SK-N-SH (cell line): Measurements from ENCODE around the gene PAPPA2. TPM values are rescaled to one million over a fixed set of nuclear protein-coding genes. Genes with fewer than 3 reads are reported as not detected.

Experiments used
- CTCF ChIA-PET: fragments of 300-600, 350-600 bp; formaldehyde crosslinking; extraction: SDS; loops from one replicate; lab custom pipeline; 2021; lab: Yijun Ruan, JAX
- POLR2A ChIA-PET: fragments of 350-600 bp; sonication (Branson Sonifier 250); formaldehyde crosslinking; extraction: SDS; loops from one replicate; lab custom pipeline; 2020; ENCODE audit warnings: antibody characterized with exemption, inconsistent platforms; lab: Yijun Ruan, JAX
- DNase-seq: peaks from one replicate; pipeline ENCODE4 v3.0.0; 2012
- H2AFZ ChIP-seq: fragments of 200-600 bp; sonication (generic); 2 replicates; pipeline ENCODE4 v1.8.1; 2016; ENCODE audit warnings: antibody characterized with exemption, mild to moderate bottlenecking, low read depth
- H3F3A ChIP-seq: fragments of 200-600 bp; sonication (generic); replicated peaks from 2 replicates; pipeline ENCODE3; 2016; ENCODE audit warnings: antibody characterized with exemption, mild to moderate bottlenecking; ENCODE audit not compliant: insufficient read depth
- H3K27ac ChIP-seq, 2 experiments: fragments of 200-500 bp in 1 of 2; fragments of 200-600 bp in 1 of 2; sonication (Bioruptor generic) in 1 of 2; sonication (generic), shearing (Covaris generic) in 1 of 2; 2 replicates each; pipeline versions ENCODE4 v1.5.1 to v1.6.1; 2014 to 2016; ENCODE audit warnings: low read depth in 2 of 2, inconsistent platforms in 1 of 2, low read length in 1 of 2, mild to moderate bottlenecking in 1 of 2, mixed read lengths in 1 of 2
- H3K27me3 ChIP-seq: fragments of 200-600 bp; sonication (generic), shearing (Covaris generic); 2 replicates; pipeline ENCODE4 v1.6.1; 2016; ENCODE audit warnings: mixed run types; ENCODE audit not compliant: insufficient read depth
- H3K36me3 ChIP-seq, 2 experiments: fragments of 200-500 bp in 1 of 2; fragments of 200-600 bp in 1 of 2; sonication (Bioruptor generic) in 1 of 2; sonication (generic) in 1 of 2; replicated peaks in 1 of 2; 2 replicates each; pipeline versions ENCODE3 to v1.5.1; 2014 to 2016; ENCODE audit warnings: low read length in 1 of 2, mild to moderate bottlenecking in 1 of 2; ENCODE audit not compliant: insufficient read depth in 2 of 2, control insufficient read depth in 1 of 2
- H3K4me1 ChIP-seq, 2 experiments: fragments of 200-500 bp in 1 of 2; fragments of 200-600 bp in 1 of 2; sonication (Bioruptor generic) in 1 of 2; sonication (generic), shearing (Covaris generic) in 1 of 2; 2 replicates each; pipeline versions ENCODE4 v1.5.1 to v1.6.1; 2014 to 2016; ENCODE audit warnings: low read depth in 1 of 2, low read length in 1 of 2, mixed run types in 1 of 2; ENCODE audit not compliant: insufficient read depth in 2 of 2, control insufficient read depth in 1 of 2
- H3K4me2 ChIP-seq: fragments of 200-600 bp; sonication (generic), shearing (Covaris generic); 2 replicates; pipeline ENCODE4 v1.6.1; 2017; ENCODE audit warnings: mixed run types
- H3K4me3 ChIP-seq, 2 experiments: fragments of 200-500 bp in 1 of 2; fragments of 200-600 bp in 1 of 2; sonication (Bioruptor generic) in 1 of 2; sonication (generic), shearing (Covaris generic) in 1 of 2; 2 replicates each; pipeline versions ENCODE4 v1.5.1 to v1.8.1; 2014 to 2016; ENCODE audit warnings: low read depth in 2 of 2, inconsistent platforms in 1 of 2, low read length in 1 of 2, mild to moderate bottlenecking in 1 of 2, mixed read lengths in 1 of 2, moderate library complexity in 1 of 2
- H3K79me2 ChIP-seq: fragments of 200-600 bp; sonication (generic); 2 replicates; pipeline ENCODE4 v1.8.1; 2017; ENCODE audit warnings: mild to moderate bottlenecking; ENCODE audit not compliant: insufficient read depth
- H3K9ac ChIP-seq: fragments of 200-600 bp; sonication (generic); 2 replicates; pipeline ENCODE4 v1.6.1; 2017; ENCODE audit warnings: mixed run types
- H3K9me2 ChIP-seq: fragments of 200-600 bp; sonication (generic); 2 replicates; pipeline ENCODE4 v1.6.1; 2017; ENCODE audit warnings: mixed run types
- H3K9me3 ChIP-seq: fragments of 200-600 bp; sonication (generic); 2 replicates; pipeline ENCODE4 v1.6.1; 2017; ENCODE audit warnings: mixed run types, mild to moderate bottlenecking, moderate library complexity
- H4K20me1 ChIP-seq: fragments of 200-600 bp; sonication (generic); 2 replicates; pipeline ENCODE4 v1.6.1; 2017; ENCODE audit warnings: mild to moderate bottlenecking, mixed run types; ENCODE audit not compliant: insufficient read depth
- CHD2 ChIP-seq: fragments of 150-350 bp; IDR thresholded peaks from 2 replicates; pipeline ENCODE4 v1.6.1; 2018; ENCODE audit warnings: low read length; ENCODE audit not compliant: partially characterized antibody
- CTCF ChIP-seq: fragments of 200-600 bp; sonication (generic); IDR thresholded peaks from 2 replicates; pipeline ENCODE4 v1.6.1; 2017; ENCODE audit warnings: antibody characterized with exemption, mild to moderate bottlenecking, moderate library complexity
- ELF1 ChIP-seq: IDR thresholded peaks from 2 replicates; pipeline ENCODE4 v1.4.0; 2012
- EP300 ChIP-seq, 2 experiments: IDR thresholded peaks; 2 replicates each; pipeline versions ENCODE4 v1.4.0 to v1.6.1; 2012; ENCODE audit warnings: borderline replicate concordance in 1 of 2, low read depth in 1 of 2, low read length in 1 of 2
- EZH2phosphoT487 ChIP-seq: fragments of 200-600 bp; sonication (generic); IDR thresholded peaks from 2 replicates; pipeline ENCODE4 v1.6.1; 2017; ENCODE audit warnings: low read depth, mixed run types, mild to moderate bottlenecking, antibody characterized with exemption, moderate library complexity, borderline replicate concordance
- FOSL2 ChIP-seq: IDR thresholded peaks from 2 replicates; pipeline ENCODE4 v1.4.0; 2012; ENCODE audit warnings: low read depth, mild to moderate bottlenecking, moderate library complexity, borderline replicate concordance
- GATA2 ChIP-seq: sonication (generic); formaldehyde crosslinking; IDR thresholded peaks from 2 replicates; pipeline ENCODE4 v1.5.0; 2020; ENCODE audit warnings: mild to moderate bottlenecking, missing genetic modification reagents
- IRF3 ChIP-seq: fragments of 150-350 bp; IDR thresholded peaks from 2 replicates; pipeline ENCODE4 v1.6.1; 2016; ENCODE audit warnings: mild to moderate bottlenecking, low read depth, low read length
- JUND ChIP-seq: IDR thresholded peaks from 2 replicates; pipeline ENCODE4 v1.4.0; 2012
- MEF2A ChIP-seq: IDR thresholded peaks from 2 replicates; pipeline ENCODE4 v1.4.0; 2012; ENCODE audit warnings: low read depth, borderline replicate concordance
- MXI1 ChIP-seq: IDR thresholded peaks from 2 replicates; pipeline ENCODE4 v1.6.1; 2012; ENCODE audit warnings: mild to moderate bottlenecking, low read depth, low read length, improper control_type of control experiment
- NRF1 ChIP-seq: IDR thresholded peaks from 2 replicates; pipeline ENCODE4 v1.6.1; 2012; ENCODE audit warnings: low read depth, mild to moderate bottlenecking, low read length
- RCOR1 ChIP-seq: fragments of 150-350 bp; IDR thresholded peaks from 2 replicates; pipeline ENCODE4 v1.6.1; 2017; ENCODE audit warnings: antibody characterized with exemption, low read length
- RFX5 ChIP-seq: IDR thresholded peaks from 2 replicates; pipeline ENCODE4 v1.6.1; 2012; ENCODE audit warnings: mild to moderate bottlenecking, improper control_type of control experiment, low read length
- SIN3A ChIP-seq: IDR thresholded peaks from 2 replicates; pipeline ENCODE4 v1.6.1; 2012; ENCODE audit warnings: low read depth, mild to moderate bottlenecking, low read length, moderate library complexity, borderline replicate concordance
- TAF1 ChIP-seq: IDR thresholded peaks from 2 replicates; pipeline ENCODE4 v1.6.1; 2012; ENCODE audit warnings: low read depth, mild to moderate bottlenecking, low read length, moderate library complexity, borderline replicate concordance
- TCF12 ChIP-seq: IDR thresholded peaks from 2 replicates; pipeline ENCODE4 v1.4.0; 2012
- YY1 ChIP-seq: IDR thresholded peaks from 2 replicates; pipeline ENCODE4 v1.4.0; 2012; ENCODE audit warnings: low read depth, mild to moderate bottlenecking
- WGBS: methylation state at CpG from one replicate; pipeline ENCODE4 v1.1.6; 2017; ENCODE audit warnings: low lambda C conversion rate; 5-methylcytosine and 5-hydroxymethylcytosine counted together
- polyA plus RNA-seq, 3 experiments: library from polyadenylated mRNA; depleted of rRNA; stranded (reverse); fragments of >200 nt; gene quantifications; 2 replicates each; pipeline ENCODE4 v1.2.3, GENCODE V29; 2012
- TF ChIP-seq, protein P1 (sequence below): fragments of 150-350 bp; IDR thresholded peaks from 2 replicates; pipeline ENCODE4 v1.6.1; 2017; ENCODE audit warnings: antibody characterized with exemption, low read length, low read depth, borderline replicate concordance

Gene PAPPA2
- polyA plus RNA-seq, 1 of the 3 experiments (the other 2 are of a cell fraction) = 0.02 TPM

- no peak overlapping the region for H3K27ac ChIP-seq
- H3F3A ChIP-seq = no peaks in the 10 kb centered on the region
- WGBS = 11% methylated on average over 1 of the region's 1 CpG
- H2AFZ ChIP-seq = no peak overlapping the region
- H3K4me1 ChIP-seq = peaks cover 0 to 10% of the 10 kb centered on the region in 2 experiments; a peak in 2 of 4 replicates
- CTCF ChIA-PET = interaction anchor here (1.0 to 14.4 kb wide), 6 partner anchors 34 to 1473 kb away, joined by 4 to 147 read pairs (median 18); no protein-coding TSS in a partner anchor
- H3K36me3 ChIP-seq = no peaks in the 10 kb centered on the region
- H3K79me2 ChIP-seq = no peaks in the 10 kb centered on the region
- no peaks in the 10 kb centered on the region for H4K20me1 ChIP-seq
- no peaks in the 10 kb centered on the region for H3K9me3 ChIP-seq
- H3K27me3 ChIP-seq = no peaks in the 10 kb centered on the region
- no peak overlapping the region for H3K4me2 ChIP-seq
- H3K9ac ChIP-seq = no peak overlapping the region
- H3K9me2 ChIP-seq = no peaks in the 10 kb centered on the region
- POLR2A ChIA-PET = no interaction called here
- no peak overlapping the region for H3K4me3 ChIP-seq
- DNase-seq = peak; percentile 15
- TF ChIP-seq SIN3A (no peak), RFX5 (no peak), GATA2 (CRISPR knock-in tag) (no peak), TCF12 (0 out of 2 replicates have a peak, but pooled peaks have one; percentile 11), FOSL2 (no peak), JUND (no peak), RCOR1 (peak; percentile 19; the same call in 1 of the 2 replicates), YY1 (no peak), TAF1 (no peak), EP300 (IDR thresholded peaks at IDR 0.05; ENCODE audit: borderline replicate concordance in 1 of 2, low read depth in 1 of 2, low read length in 1 of 2) (peak in 1 of 2 experiments; percentile 61; a peak in 2 of 4 replicates), ELF1 (no peak), NRF1 (no peak)
- TF ChIP-seq, protein P1, sequence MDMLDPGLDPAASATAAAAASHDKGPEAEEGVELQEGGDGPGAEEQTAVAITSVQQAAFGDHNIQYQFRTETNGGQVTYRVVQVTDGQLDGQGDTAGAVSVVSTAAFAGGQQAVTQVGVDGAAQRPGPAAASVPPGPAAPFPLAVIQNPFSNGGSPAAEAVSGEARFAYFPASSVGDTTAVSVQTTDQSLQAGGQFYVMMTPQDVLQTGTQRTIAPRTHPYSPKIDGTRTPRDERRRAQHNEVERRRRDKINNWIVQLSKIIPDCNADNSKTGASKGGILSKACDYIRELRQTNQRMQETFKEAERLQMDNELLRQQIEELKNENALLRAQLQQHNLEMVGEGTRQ = no peak
These were observed 384.1 kb downstream of the PAPPA2 start for GRCh38 chr1:176847052-176847451.

- H3K4me1 ChIP-seq = peaks cover 0 to 10% of the 10 kb centered on the region in 2 experiments; a peak in 1 of 4 replicates
- H2AFZ ChIP-seq = no peak overlapping the region
- H3K27me3 ChIP-seq = no peaks in the 10 kb centered on the region
- CTCF ChIA-PET = interaction anchor here (0.9 to 2.5 kb wide), 2 partner anchors 289 to 474 kb away, joined by 3 to 12 read pairs; no protein-coding TSS in a partner anchor
- H3K4me2 ChIP-seq = no peak overlapping the region
- H3F3A ChIP-seq = no peaks in the 10 kb centered on the region
- DNase-seq = no peak
- no peaks in the 10 kb centered on the region for H3K9me2 ChIP-seq
- H3K9me3 ChIP-seq = no peaks in the 10 kb centered on the region
- H3K79me2 ChIP-seq = no peaks in the 10 kb centered on the region
- POLR2A ChIA-PET = no interaction called here
- 54% methylated on average over 3 of the region's 3 CpGs for WGBS
- TF ChIP-seq JUND = no peak
- no peak overlapping the region for H3K4me3 ChIP-seq
- no peaks in the 10 kb centered on the region for H4K20me1 ChIP-seq
- H3K27ac ChIP-seq = no peak overlapping the region
- H3K36me3 ChIP-seq = no peaks in the 10 kb centered on the region
- no peak overlapping the region for H3K9ac ChIP-seq
These were observed 386.3 kb downstream of the PAPPA2 start for GRCh38 chr1:176849281-176849680.

GRCh38 chr1:176850871-176851270 lies 387.9 kb downstream of the PAPPA2 start:
- Histone ChIP-seq H2AFZ (no peak overlapping the region), H4K20me1 (no peaks in the 10 kb centered on the region), H3K4me3 (no peak overlapping the region), H3K27ac (no peak overlapping the region), H3K4me2 (no peak overlapping the region), H3K9me3 (no peaks in the 10 kb centered on the region), H3K79me2 (no peaks in the 10 kb centered on the region), H3K27me3 (no peaks in the 10 kb centered on the region), H3K9me2 (no peaks in the 10 kb centered on the region), H3F3A (no peaks in the 10 kb centered on the region), H3K9ac (no peak overlapping the region), H3K36me3 (no peaks in the 10 kb centered on the region), H3K4me1 (peaks cover 0 to 10% of the 10 kb centered on the region in 2 experiments; a peak in 1 of 4 replicates)
- CTCF ChIA-PET = no interaction called here
- POLR2A ChIA-PET = no interaction called here
- 16% methylated on average over 4 of the region's 4 CpGs for WGBS
- no peak for DNase-seq
- TF ChIP-seq IRF3 (no peak), CTCF (no peak), CHD2 (no peak), MXI1 (no peak), MEF2A (no peak), EZH2phosphoT487 (no peak)
- TF ChIP-seq, protein P1 = no peak
